Activated CD4-positive, alpha-beta T cell treated with anti-CD3 and anti-CD28 coated beads for 36 hours (primary cell): ENCODE measurements around the gene RNF19B. TPM values are rescaled to one million over a fixed set of nuclear protein-coding genes. Genes with fewer than 3 reads are reported as not detected.
A peak's percentile ranks its signal among the peaks of the same experiment; 100 is the strongest.
"Not testable (repeated sequence)": the region's sequence is repeated elsewhere in the genome, so short reads cannot be mapped to it uniquely, and the experiment has no call there.

Experiments used
- ATAC-seq: fragments of 200-7000 bp; cut with Tn5 transposase; one replicate; pipeline ENCODE4 v1.10.0; 2021; ENCODE audit warnings: mild to moderate bottlenecking, moderate library complexity
- CTCF ChIA-PET: fragments of 350-600 bp; sonication (Branson Sonifier 250); formaldehyde crosslinking; loops from one replicate; lab custom pipeline; 2021; ENCODE audit warnings: antibody characterized with exemption; lab: Charles Lee
- POLR2A ChIA-PET: fragments of 350-600 bp; sonication (Branson Sonifier 250); formaldehyde crosslinking; loops from one replicate; lab custom pipeline; 2021; ENCODE audit warnings: antibody characterized with exemption, inconsistent platforms; lab: Charles Lee
- DNase-seq: peaks from one replicate; pipeline ENCODE4 v3.0.0-alpha.2; 2020
- H3K27ac Mint-ChIP-seq: one replicate; pipeline ENCODE4 v1.8.0; 2021; ENCODE audit warnings: mixed read lengths
- H3K27me3 Mint-ChIP-seq: one replicate; pipeline ENCODE4 v1.8.0; 2021; ENCODE audit warnings: mixed read lengths
- H3K36me3 Mint-ChIP-seq: one replicate; pipeline ENCODE4 v1.8.0; 2021; ENCODE audit warnings: low read depth, mixed read lengths
- H3K4me1 Mint-ChIP-seq: one replicate; pipeline ENCODE4 v1.8.0; 2021; ENCODE audit warnings: mixed read lengths
- H3K4me3 Mint-ChIP-seq: one replicate; pipeline ENCODE4 v1.8.0; 2021; ENCODE audit warnings: mild to moderate bottlenecking, moderate library complexity, mixed read lengths
- H3K9me3 Mint-ChIP-seq: one replicate; pipeline ENCODE4 v1.8.0; 2021; ENCODE audit warnings: low read depth, mixed read lengths
- intact Hi-C, 2 experiments: fragments of 100-400 bp; cut with DNase I in 1 of 2; cut with micrococcal nuclease in 1 of 2; formaldehyde crosslinking; loops; one replicate each; pipeline versions ENCODE4 v1.14.2 to v1.15.1; 2022 to 2024; cut with DNase I, micrococcal nuclease
- total RNA-seq, 2 experiments: library from RNA; stranded (reverse); gene quantifications; one replicate each; pipeline ENCODE4 v1.2.3, GENCODE V29; 2021

RNF19B gene
- total RNA-seq, 2 experiments from 2014 or later: 22.5 to 23.9 TPM

DNA sequence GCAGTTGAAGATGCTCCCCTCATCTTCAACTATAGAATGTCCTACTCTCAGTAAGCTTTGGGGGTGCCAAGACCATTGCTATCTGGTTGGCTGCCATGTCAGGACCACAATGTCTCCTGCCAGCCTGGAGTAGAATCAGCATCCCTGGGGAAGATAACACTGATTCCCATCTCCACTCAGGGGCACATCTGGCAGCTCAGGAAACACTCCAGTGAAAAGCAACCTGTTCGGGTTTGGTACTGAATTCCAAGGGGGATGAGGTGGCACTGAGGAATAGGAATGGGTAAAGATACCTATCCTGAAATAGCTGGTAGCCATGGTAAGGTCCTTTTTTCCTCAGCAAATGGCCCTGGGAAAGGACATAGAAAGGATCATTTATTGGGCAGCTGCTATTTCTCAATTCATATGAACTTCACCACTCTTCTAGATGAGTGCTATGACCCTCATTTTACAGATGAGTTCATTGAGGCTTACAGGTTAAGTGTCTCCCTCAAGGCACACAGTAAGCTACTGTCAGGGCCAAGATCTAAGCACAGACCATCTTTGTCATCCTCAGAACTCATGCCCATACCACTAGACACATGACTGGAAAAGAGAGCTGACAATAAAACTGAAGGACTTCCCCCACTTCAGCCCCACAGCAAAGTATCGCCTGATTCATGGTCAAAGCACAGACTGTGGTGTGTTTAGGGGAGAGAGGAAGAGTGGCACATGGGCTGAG, 40.7 kb upstream of the RNF19B start:
- CTCF ChIA-PET: interaction anchor here (0.6 to 2.8 kb wide), 11 partner anchors 8 to 122 kb away, joined by 3 to 7 read pairs (median 4); no protein-coding TSS in a partner anchor
- peaks cover 15% of the 10 kb centered on the region for H3K4me1 Mint-ChIP-seq
- no peaks in the 10 kb centered on the region for H3K9me3 Mint-ChIP-seq
- ATAC-seq (peak; percentile 42), DNase-seq (no peak)
- peak overlapping the region; percentile 48 for H3K27ac Mint-ChIP-seq
- POLR2A ChIA-PET: interaction anchor here (0.7 to 1.7 kb wide), 4 partner anchors 20 to 78 kb away, joined by 3 to 7 read pairs (median 3); no protein-coding TSS in a partner anchor
- H3K36me3 Mint-ChIP-seq: peaks cover 33% of the 10 kb centered on the region
- intact Hi-C loops: loop anchor here (2.0 to 5.0 kb wide), 3 partner anchors 20 to 73 kb away; partner anchors contain the start of gene RNF19B (in 1 of the 2)
- H3K27me3 Mint-ChIP-seq: no peaks in the 10 kb centered on the region
- H3K4me3 Mint-ChIP-seq: no peak overlapping the region

DNA sequence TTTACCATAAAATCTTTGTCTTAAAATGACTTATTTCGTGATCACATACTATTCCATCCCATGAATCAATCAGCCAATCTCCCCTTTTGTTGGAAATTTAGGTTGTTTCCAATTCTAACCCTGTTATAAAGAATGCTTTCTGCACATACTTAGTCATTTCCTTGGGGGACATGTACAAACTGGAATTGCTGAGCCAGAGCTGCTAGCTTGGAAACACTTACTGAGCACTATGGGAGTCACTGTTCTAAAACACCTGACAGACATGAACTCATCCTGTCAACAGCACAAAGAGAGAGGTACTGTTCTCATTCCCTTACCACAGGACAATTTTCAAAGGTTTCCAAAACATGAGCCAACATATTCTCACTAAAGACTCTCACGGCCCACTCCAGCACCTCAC, 40.0 kb upstream of the RNF19B start:
- Mint-ChIP-seq H3K36me3 (peaks cover 32% of the 10 kb centered on the region), H3K27ac (peak overlapping the region; percentile 48), H3K4me3 (no peak overlapping the region), H3K27me3 (no peaks in the 10 kb centered on the region), H3K4me1 (peaks cover 15% of the 10 kb centered on the region), H3K9me3 (no peaks in the 10 kb centered on the region)
- ChIA-PET POLR2A (interaction anchor here (1.7 kb wide), 1 partner anchor 23 kb away, joined by 7 read pairs; no protein-coding TSS in a partner anchor), CTCF (interaction anchor here (0.6 to 2.0 kb wide), 5 partner anchors 11 to 122 kb away, joined by 3 to 6 read pairs (median 3); no protein-coding TSS in a partner anchor)
- intact Hi-C loops: loop anchor here (2.0 to 5.0 kb wide), 3 partner anchors 20 to 72 kb away; partner anchors contain the start of gene RNF19B (in 1 of the 2)
- peak; percentile 25 for DNase-seq
- ATAC-seq: peak; percentile 75

DNA sequence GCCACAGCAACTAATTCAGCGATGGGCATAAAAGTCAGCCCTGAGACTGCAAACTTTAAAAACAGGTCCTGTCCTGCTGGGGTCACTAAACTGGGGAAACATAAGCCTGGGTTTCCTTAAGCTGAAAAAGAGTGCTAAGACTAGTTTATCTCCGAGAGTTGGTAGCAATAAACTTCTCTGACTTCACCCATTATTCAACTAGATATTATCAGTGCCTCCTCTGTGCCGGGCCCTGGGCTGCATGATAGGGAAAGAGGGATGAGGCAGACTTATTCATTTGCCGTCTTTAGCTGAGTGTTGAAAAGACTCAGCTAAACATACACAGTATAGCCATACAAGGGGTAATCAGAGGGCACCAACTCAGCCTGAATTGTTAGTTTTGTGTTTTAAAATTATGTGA, 39.0 kb upstream of the RNF19B start:
- intact Hi-C loops: loop anchor here in 1 of 2 experiments (2.0 kb wide), 1 partner anchor 21 kb away; no protein-coding TSS in a partner anchor
- POLR2A ChIA-PET: no interaction called here
- Mint-ChIP-seq H3K4me1 (peaks cover 15% of the 10 kb centered on the region), H3K36me3 (peaks cover 25% of the 10 kb centered on the region), H3K27ac (no peak overlapping the region), H3K27me3 (no peaks in the 10 kb centered on the region), H3K9me3 (no peaks in the 10 kb centered on the region), H3K4me3 (no peak overlapping the region)
- CTCF ChIA-PET: interaction anchor here (0.6 kb wide), 1 partner anchor 192 kb away, joined by 3 read pairs; no protein-coding TSS in a partner anchor
- ATAC-seq (no peak), DNase-seq (no peak)

DNA sequence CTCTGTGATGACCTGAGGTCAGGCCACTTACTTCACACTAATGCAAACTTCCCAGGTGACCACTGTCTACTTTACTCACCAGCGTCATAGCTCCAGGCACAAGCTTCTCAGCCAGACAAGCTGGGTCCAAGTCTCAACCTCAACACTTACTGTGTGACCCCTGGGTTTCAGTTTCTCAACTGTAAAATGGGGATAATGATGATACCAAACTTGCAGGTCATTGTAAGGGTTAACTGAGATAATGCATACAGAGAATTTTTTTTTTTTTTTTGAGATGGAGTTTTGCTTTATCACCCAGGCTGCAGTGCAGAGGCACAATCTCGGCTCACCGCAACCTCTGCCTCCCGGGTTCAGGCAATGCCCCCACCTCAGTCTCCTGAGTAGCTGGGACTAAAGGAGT, 37.4 kb upstream of the RNF19B start:
- peaks cover 10% of the 10 kb centered on the region for H3K36me3 Mint-ChIP-seq
- intact Hi-C loops: no loop called here
- no peak for ATAC-seq
- no peak overlapping the region for H3K4me3 Mint-ChIP-seq
- CTCF ChIA-PET: interaction anchor here (0.7 to 1.6 kb wide), 6 partner anchors 10 to 68 kb away, joined by 3 to 5 read pairs (median 3); no protein-coding TSS in a partner anchor
- POLR2A ChIA-PET: no interaction called here
- no peak overlapping the region for H3K27ac Mint-ChIP-seq
- peaks cover 25% of the 10 kb centered on the region for H3K4me1 Mint-ChIP-seq
- DNase-seq: no peak
- no peaks in the 10 kb centered on the region for H3K27me3 Mint-ChIP-seq
- no peaks in the 10 kb centered on the region for H3K9me3 Mint-ChIP-seq

DNA sequence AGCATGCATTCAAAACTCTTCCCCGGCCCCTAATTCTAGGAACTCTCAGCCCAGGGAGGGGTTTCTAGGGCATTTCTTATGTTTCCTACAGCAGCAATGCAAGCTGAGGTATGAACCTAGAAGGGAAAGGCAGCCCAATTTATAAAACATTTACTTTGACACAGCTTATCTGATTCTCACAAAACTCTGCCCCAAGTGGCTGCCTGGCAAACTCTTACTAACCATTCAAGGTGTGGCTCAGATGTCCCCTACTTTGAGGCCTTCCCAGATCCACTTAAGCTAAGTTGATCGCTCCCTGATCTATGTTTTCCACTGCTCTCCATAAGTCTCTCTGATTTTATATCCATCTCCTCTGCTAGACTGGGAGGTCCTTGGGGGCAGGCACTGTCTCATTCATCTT, 36.7 kb upstream of the RNF19B start:
- ATAC-seq: no peak
- no peak overlapping the region for H3K27ac Mint-ChIP-seq
- intact Hi-C loops: no loop called here

DNA sequence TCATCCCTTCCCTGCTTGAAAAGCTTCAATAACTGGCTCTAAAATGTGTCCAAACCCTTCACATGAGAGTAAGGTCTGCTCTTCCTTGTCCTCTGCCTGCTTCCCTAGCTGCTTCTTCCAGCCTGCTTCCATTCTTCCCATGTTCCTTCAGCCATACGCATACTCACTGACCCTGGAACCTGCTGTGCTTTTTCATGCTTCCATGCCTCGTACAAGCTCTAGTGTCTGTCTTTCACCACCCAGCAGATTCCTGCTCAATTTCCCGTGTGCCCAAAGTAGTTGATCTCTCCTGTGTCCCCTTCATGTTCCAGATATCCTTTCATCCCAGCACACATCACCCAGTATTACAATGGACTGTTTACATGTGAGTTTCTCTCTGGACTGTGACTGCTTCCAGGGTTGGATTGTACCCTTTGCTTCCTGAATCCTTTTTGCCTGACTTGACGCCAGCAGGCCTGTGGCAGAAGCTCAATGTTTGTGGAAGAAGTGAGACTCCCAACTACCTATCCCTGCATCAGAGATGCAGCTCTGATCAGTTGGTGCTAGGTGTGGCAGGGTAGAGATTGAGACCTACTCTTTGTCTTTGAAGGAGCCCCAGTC, 35.9 kb upstream of the RNF19B start:
- ChIA-PET CTCF (interaction anchor here (0.6 to 1.6 kb wide), 6 partner anchors 8 to 468 kb away, joined by 3 to 5 read pairs (median 3); no protein-coding TSS in a partner anchor), POLR2A (interaction anchor here (1.6 kb wide), 1 partner anchor 19 kb away, joined by 7 read pairs; no protein-coding TSS in a partner anchor)
- Mint-ChIP-seq H3K27ac (peak overlapping the region; percentile 18), H3K4me1 (peaks cover 21% of the 10 kb centered on the region), H3K36me3 (peaks cover 5% of the 10 kb centered on the region), H3K4me3 (no peak overlapping the region), H3K27me3 (no peaks in the 10 kb centered on the region), H3K9me3 (no peaks in the 10 kb centered on the region)
- no peak for DNase-seq
- ATAC-seq: no peak
- intact Hi-C loops: no loop called here

More for the DNA sequence above, 36.7 kb upstream of the RNF19B start:
- Mint-ChIP-seq H3K9me3 (no peaks in the 10 kb centered on the region), H3K36me3 (peaks cover 7% of the 10 kb centered on the region), H3K27me3 (no peaks in the 10 kb centered on the region), H3K4me1 (peaks cover 25% of the 10 kb centered on the region), H3K4me3 (no peak overlapping the region)
- ChIA-PET POLR2A (interaction anchor here (1.6 kb wide), 1 partner anchor 20 kb away, joined by 7 read pairs; no protein-coding TSS in a partner anchor), CTCF (interaction anchor here (0.6 to 1.6 kb wide), 8 partner anchors 9 to 467 kb away, joined by 3 to 5 read pairs (median 3); no protein-coding TSS in a partner anchor)
- peak; percentile 27 for DNase-seq

DNA sequence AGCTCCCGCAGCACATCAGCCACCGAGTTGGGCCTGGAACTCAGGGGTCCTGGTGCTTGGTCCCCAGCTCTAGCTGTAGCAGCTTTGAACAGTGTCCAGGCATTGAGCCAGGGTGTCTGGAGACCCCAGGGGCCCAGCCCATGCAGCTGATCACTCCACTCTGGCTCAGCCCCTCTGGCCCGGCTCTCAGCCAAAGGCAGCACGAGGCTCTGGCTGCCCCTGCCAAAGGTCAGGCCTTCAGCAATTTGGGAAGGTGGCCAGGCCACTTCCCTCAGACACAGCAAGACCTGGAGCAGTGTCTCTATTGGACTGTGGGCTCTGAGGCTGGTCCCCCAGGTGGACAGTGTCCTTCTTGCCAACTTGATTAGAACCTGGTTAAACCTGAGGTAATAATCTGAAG, 34.4 kb upstream of the RNF19B start:
- Mint-ChIP-seq H3K36me3 (no peaks in the 10 kb centered on the region), H3K9me3 (no peaks in the 10 kb centered on the region), H3K27me3 (no peaks in the 10 kb centered on the region), H3K27ac (no peak overlapping the region), H3K4me1 (peaks cover 10% of the 10 kb centered on the region), H3K4me3 (no peak overlapping the region)
- DNase-seq (no peak), ATAC-seq (no peak)
- POLR2A ChIA-PET: no interaction called here
- intact Hi-C loops: loop anchor here in 1 of 2 experiments (5.0 kb wide), 1 partner anchor 52 kb away; no protein-coding TSS in a partner anchor
- CTCF ChIA-PET: no interaction called here

DNA sequence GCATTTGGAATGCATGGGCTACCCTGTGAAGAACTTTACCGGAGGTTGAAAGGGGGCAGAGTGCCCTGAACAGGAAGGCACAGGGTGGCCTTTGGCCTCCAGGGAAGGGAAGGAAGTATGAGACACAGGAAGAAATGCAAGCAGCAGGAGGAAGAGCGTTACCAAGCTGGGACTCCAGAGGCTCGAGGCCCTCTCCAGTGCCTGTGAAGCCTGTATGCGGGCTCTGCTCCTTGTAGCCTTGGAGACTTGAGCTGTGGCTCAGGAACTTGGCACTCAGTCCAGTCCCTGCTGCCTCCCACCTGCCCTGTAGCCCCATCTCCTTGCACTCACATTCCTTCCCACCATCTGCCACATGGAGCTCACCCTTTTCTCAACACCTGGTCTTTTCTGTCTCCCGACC, 33.5 kb upstream of the RNF19B start:
- peak overlapping the region; percentile 47 for H3K27ac Mint-ChIP-seq
- ChIA-PET POLR2A (no interaction called here), CTCF (interaction anchor here (1.6 kb wide), 1 partner anchor 9 kb away, joined by 7 read pairs; no protein-coding TSS in a partner anchor)
- no peaks in the 10 kb centered on the region for H3K36me3 Mint-ChIP-seq
- ATAC-seq (peak; percentile 11), DNase-seq (no peak)
- H3K4me3 Mint-ChIP-seq: no peak overlapping the region
- no peaks in the 10 kb centered on the region for H3K27me3 Mint-ChIP-seq
- H3K9me3 Mint-ChIP-seq: no peaks in the 10 kb centered on the region
- H3K4me1 Mint-ChIP-seq: peaks cover 12% of the 10 kb centered on the region
- intact Hi-C loops: loop anchor here in 1 of 2 experiments (5.0 kb wide), 1 partner anchor 51 kb away; no protein-coding TSS in a partner anchor

DNA sequence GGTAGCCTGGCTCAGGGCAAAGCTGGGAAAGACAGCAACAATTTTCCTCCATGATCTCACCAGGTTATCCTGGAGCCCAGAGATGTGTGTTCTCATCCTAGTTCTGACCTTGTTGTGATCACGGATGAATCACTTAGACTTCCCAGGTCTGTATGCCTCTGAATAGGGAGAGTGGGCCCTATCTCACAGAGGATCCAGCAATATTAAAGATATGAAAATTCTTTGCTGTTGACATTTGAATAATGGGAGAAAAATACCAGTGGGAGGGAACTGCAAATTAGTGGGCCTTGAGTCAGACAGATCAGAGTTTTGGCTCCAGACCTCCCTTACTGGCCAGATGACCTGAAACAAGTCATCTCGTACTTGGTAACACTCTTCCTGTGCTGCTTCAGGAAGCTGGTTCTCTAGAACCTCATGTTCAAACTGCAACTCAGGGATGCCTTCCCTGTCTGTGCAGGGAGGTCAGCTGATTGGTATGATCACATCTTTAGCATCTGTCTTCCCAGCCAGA, 32.8 kb upstream of the RNF19B start:
- ChIA-PET CTCF (interaction anchor here (0.6 to 2.0 kb wide), 4 partner anchors 10 to 652 kb away, joined by 3 to 7 read pairs (median 4); no protein-coding TSS in a partner anchor), POLR2A (no interaction called here)
- DNase-seq (no peak), ATAC-seq (no peak)
- Mint-ChIP-seq H3K4me1 (peaks cover 18% of the 10 kb centered on the region), H3K4me3 (no peak overlapping the region), H3K9me3 (no peaks in the 10 kb centered on the region), H3K36me3 (no peaks in the 10 kb centered on the region), H3K27me3 (no peaks in the 10 kb centered on the region), H3K27ac (peak overlapping the region; percentile 45)
- intact Hi-C loops: loop anchor here in 1 of 2 experiments (5.0 kb wide), 1 partner anchor 50 kb away; no protein-coding TSS in a partner anchor

DNA sequence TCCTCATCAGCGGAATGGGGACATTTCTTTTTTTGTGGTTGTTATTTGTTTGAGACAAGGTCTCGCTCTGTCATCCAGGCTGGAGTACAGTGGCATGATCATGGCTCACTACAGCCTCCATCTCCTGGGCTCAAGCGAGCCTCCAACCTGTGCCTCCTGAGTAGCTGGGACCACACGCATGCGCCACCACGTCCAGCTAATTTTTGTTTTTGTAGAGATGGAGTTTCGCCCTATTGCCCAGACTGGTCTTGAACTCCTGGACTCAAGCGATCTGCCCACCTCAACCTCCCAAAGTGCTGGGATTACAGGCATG, 28.7 kb upstream of the RNF19B start:
- not testable (repeated sequence) for H3K27me3 Mint-ChIP-seq, DNase-seq, H3K9me3 Mint-ChIP-seq, H3K36me3 Mint-ChIP-seq, H3K4me3 Mint-ChIP-seq, ATAC-seq, H3K27ac Mint-ChIP-seq
- CTCF ChIA-PET: interaction anchor here (0.8 to 1.7 kb wide), 3 partner anchors 12 to 45 kb away, joined by 3 to 6 read pairs (median 4); no protein-coding TSS in a partner anchor
- POLR2A ChIA-PET: interaction anchor here (0.6 to 1.5 kb wide), 4 partner anchors 12 to 195 kb away, joined by 3 to 5 read pairs (median 3); partner anchors contain the start of gene RNF19B
- intact Hi-C loops: loop anchor here in 1 of 2 experiments (2.0 kb wide), 1 partner anchor 24 kb away; no protein-coding TSS in a partner anchor
- H3K4me1 Mint-ChIP-seq: peaks cover 49% of the 10 kb centered on the region
